PFSK-1 (cell line): ENCODE measurements around the gene FEZ2.

ENCODE experiments used
- FOXP2 ChIP-seq: optimal IDR thresholded peaks from 2 replicates; pipeline ENCODE3; 2011; ENCODE audit warnings: borderline replicate concordance, control low read depth, inconsistent platforms; ENCODE audit not compliant: insufficient read depth; ENCODE audit errors: extremely low read length, extremely low read depth
- TF ChIP-seq, protein P1 (sequence below), 2 experiments: IDR thresholded peaks; 2 replicates each; pipeline versions ENCODE4 v1.6.1 to v1.8.0; 2011 to 2012; ENCODE audit warnings: low read depth in 2 of 2, low read length in 2 of 2, control low read depth in 1 of 2, inconsistent platforms in 1 of 2, mild to moderate bottlenecking in 1 of 2, moderate library complexity in 1 of 2; ENCODE audit not compliant: insufficient read depth in 1 of 2

DNA sequence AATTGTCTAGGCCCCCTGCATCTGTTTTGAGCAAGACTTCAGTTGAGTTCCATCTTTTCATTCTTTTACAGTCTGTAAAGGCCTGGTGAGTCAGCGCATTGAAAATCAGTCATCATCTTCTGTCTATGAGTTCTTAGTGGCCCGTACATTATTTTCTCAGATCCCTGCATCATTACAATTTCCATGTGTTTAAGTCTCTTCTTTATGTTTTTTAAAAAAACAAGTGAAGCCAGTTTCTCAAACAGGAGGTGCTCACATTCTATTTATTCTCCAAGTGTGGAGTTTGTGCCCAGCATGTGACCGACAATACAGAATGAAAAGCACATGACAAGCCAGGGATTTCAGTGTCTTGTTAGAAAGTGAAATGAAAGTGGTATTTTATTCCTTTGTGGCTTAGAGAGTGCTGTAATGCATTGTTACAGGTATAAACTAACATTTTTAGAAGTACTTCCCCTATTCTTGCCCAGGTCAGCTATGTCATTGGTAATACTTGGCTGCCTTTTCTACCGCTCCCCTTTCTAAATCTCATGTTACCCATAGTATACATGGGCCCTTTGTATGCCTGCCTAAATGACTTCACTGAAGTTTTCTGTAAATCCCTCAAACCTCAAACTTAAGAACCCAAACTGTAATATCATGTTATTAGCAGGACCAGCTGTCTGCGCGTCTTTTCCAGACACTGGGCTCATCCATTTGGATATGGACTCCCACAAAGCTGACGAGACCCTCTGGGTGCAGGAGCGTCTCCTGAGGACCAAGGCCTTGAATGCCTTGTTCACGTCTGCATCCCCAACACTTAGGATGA lies 67.6 kb downstream of the FEZ2 start:
- TF ChIP-seq FOXP2, result no peak
- TF ChIP-seq, protein P1, sequence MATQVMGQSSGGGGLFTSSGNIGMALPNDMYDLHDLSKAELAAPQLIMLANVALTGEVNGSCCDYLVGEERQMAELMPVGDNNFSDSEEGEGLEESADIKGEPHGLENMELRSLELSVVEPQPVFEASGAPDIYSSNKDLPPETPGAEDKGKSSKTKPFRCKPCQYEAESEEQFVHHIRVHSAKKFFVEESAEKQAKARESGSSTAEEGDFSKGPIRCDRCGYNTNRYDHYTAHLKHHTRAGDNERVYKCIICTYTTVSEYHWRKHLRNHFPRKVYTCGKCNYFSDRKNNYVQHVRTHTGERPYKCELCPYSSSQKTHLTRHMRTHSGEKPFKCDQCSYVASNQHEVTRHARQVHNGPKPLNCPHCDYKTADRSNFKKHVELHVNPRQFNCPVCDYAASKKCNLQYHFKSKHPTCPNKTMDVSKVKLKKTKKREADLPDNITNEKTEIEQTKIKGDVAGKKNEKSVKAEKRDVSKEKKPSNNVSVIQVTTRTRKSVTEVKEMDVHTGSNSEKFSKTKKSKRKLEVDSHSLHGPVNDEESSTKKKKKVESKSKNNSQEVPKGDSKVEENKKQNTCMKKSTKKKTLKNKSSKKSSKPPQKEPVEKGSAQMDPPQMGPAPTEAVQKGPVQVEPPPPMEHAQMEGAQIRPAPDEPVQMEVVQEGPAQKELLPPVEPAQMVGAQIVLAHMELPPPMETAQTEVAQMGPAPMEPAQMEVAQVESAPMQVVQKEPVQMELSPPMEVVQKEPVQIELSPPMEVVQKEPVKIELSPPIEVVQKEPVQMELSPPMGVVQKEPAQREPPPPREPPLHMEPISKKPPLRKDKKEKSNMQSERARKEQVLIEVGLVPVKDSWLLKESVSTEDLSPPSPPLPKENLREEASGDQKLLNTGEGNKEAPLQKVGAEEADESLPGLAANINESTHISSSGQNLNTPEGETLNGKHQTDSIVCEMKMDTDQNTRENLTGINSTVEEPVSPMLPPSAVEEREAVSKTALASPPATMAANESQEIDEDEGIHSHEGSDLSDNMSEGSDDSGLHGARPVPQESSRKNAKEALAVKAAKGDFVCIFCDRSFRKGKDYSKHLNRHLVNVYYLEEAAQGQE (IDR thresholded peaks at IDR 0.05; ENCODE audit: insufficient read depth in 1 of 2, low read depth in 2 of 2, low read length in 2 of 2), result no peak
